SU-DHL-6 (cell line): ENCODE results near the gene NFATC1.

Experiments used
- H2AFZ ChIP-seq: fragments of 200-600 bp; sonication (generic); 2 replicates; pipeline ENCODE4 v1.6.1; 2014; ENCODE audit warnings: low read depth, mild to moderate bottlenecking, moderate library complexity, mixed read lengths, antibody characterized with exemption, low read length; ENCODE audit not compliant: severe bottlenecking
- H3F3A ChIP-seq: fragments of 200-600 bp; shearing (Covaris generic); 2 replicates; pipeline ENCODE4 v1.6.0; 2016; ENCODE audit warnings: antibody characterized with exemption, mild to moderate bottlenecking; ENCODE audit not compliant: insufficient read depth
- H3K27ac ChIP-seq: fragments of 200-600 bp; sonication (generic); 2 replicates; pipeline ENCODE4 v1.5.1; 2016; ENCODE audit warnings: low read depth, mild to moderate bottlenecking, low read length, moderate library complexity, mixed read lengths
- H3K27me3 ChIP-seq: fragments of 200-600 bp; sonication (generic), shearing (Covaris generic); 2 replicates; pipeline ENCODE4 v1.6.0; 2014; ENCODE audit warnings: mild to moderate bottlenecking, low read length
- H3K36me3 ChIP-seq: fragments of 200-600 bp; sonication (generic); 2 replicates; pipeline ENCODE4 v1.6.1; 2014; ENCODE audit warnings: mild to moderate bottlenecking, low read length, mixed read lengths
- H3K4me2 ChIP-seq: fragments of 300-600, 200-600 bp; shearing (Covaris generic), sonication (generic); 2 replicates; pipeline ENCODE4 v1.6.0; 2014; ENCODE audit warnings: low read length, low read depth, mild to moderate bottlenecking; ENCODE audit not compliant: poor library complexity, severe bottlenecking
- H3K4me3 ChIP-seq: fragments of 200-600 bp; sonication (generic); 2 replicates; pipeline ENCODE4 v1.5.1; 2014; ENCODE audit warnings: antibody characterized with exemption, low read length, mild to moderate bottlenecking, mixed read lengths; ENCODE audit not compliant: insufficient read depth, poor library complexity, severe bottlenecking
- H3K79me2 ChIP-seq: fragments of 200-600 bp; sonication (generic); 2 replicates; pipeline ENCODE4 v1.6.1; 2014; ENCODE audit warnings: mild to moderate bottlenecking, low read length, moderate library complexity; ENCODE audit not compliant: insufficient read depth
- H3K9ac ChIP-seq: fragments of 200-600 bp; sonication (generic); 2 replicates; pipeline ENCODE4 v1.7.0; 2014; ENCODE audit warnings: mild to moderate bottlenecking, low read length
- H3K9me2 ChIP-seq: fragments of 200-600 bp; sonication (generic); replicated peaks from 2 replicates; pipeline ENCODE4 v1.6.1; 2014; ENCODE audit warnings: low read length; ENCODE audit not compliant: insufficient read depth
- H3K9me3 ChIP-seq: fragments of 200-600 bp; sonication (generic); 2 replicates; pipeline ENCODE4 v1.6.1; 2014; ENCODE audit warnings: low read length, mixed read lengths; ENCODE audit not compliant: insufficient read depth
- H4K20me1 ChIP-seq: fragments of 200-600 bp; sonication (generic); 2 replicates; pipeline ENCODE4 v1.6.1; 2014; ENCODE audit warnings: low read depth, mild to moderate bottlenecking, antibody characterized with exemption, low read length, moderate library complexity, mixed read lengths
- CTCF ChIP-seq: fragments of 200-600 bp; sonication (generic); IDR thresholded peaks from one replicate; pipeline ENCODE4 v1.5.1; 2017; ENCODE audit warnings: antibody characterized with exemption, mild to moderate bottlenecking, low read length, moderate library complexity; ENCODE audit not compliant: insufficient read depth, poor library complexity, severe bottlenecking
- EZH2phosphoT487 ChIP-seq: fragments of 200-600 bp; sonication (generic), shearing (Covaris generic); conservative IDR thresholded peaks from 2 replicates; pipeline ENCODE4 v1.6.1; 2018; ENCODE audit warnings: mild to moderate bottlenecking, antibody characterized with exemption, low read length, moderate library complexity, mixed read lengths

NFATC1 gene

GRCh38 chr18:79571211-79572092 lies 175.7 kb downstream of the NFATC1 start:
- H3K4me2 ChIP-seq, result no peak overlapping the region
- no peak overlapping the region for H3K27ac ChIP-seq
- no peaks in the 10 kb centered on the region for H4K20me1 ChIP-seq
- no peak overlapping the region for H2AFZ ChIP-seq
- no peak overlapping the region for H3K4me3 ChIP-seq
- TF ChIP-seq CTCF, result no peak
- TF ChIP-seq EZH2phosphoT487, result no peak
- H3K27me3 ChIP-seq, result no peaks in the 10 kb centered on the region
- H3K9ac ChIP-seq, result no peak overlapping the region
- no peaks in the 10 kb centered on the region for H3K9me2 ChIP-seq
- H3K9me3 ChIP-seq, result peaks cover 19% of the 10 kb centered on the region
- no peaks in the 10 kb centered on the region for H3F3A ChIP-seq
- H3K79me2 ChIP-seq, result no peaks in the 10 kb centered on the region
- H3K36me3 ChIP-seq, result no peaks in the 10 kb centered on the region

- TF ChIP-seq CTCF (no peak), EZH2phosphoT487 (no peak)
- Histone ChIP-seq H3K27me3 (no peaks in the 10 kb centered on the region), H4K20me1 (no peaks in the 10 kb centered on the region), H3K27ac (no peak overlapping the region), H3K36me3 (no peaks in the 10 kb centered on the region), H3K4me2 (no peak overlapping the region), H3K9me3 (peaks cover 19% of the 10 kb centered on the region), H3K4me3 (no peak overlapping the region), H3K9me2 (no peaks in the 10 kb centered on the region), H2AFZ (no peak overlapping the region), H3F3A (no peaks in the 10 kb centered on the region), H3K79me2 (no peaks in the 10 kb centered on the region), H3K9ac (no peak overlapping the region)
Observed at GRCh38 chr18:79572093-79572780, 176.5 kb downstream of the NFATC1 start.

- TF ChIP-seq CTCF, result no peak
- TF ChIP-seq EZH2phosphoT487, result no peak
- H4K20me1 ChIP-seq, result no peaks in the 10 kb centered on the region
- no peak overlapping the region for H3K4me2 ChIP-seq
- H3K4me3 ChIP-seq, result no peak overlapping the region
- no peak overlapping the region for H3K27ac ChIP-seq
- H2AFZ ChIP-seq, result no peak overlapping the region
- no peaks in the 10 kb centered on the region for H3K79me2 ChIP-seq
- H3K36me3 ChIP-seq, result no peaks in the 10 kb centered on the region
- no peaks in the 10 kb centered on the region for H3K27me3 ChIP-seq
- no peaks in the 10 kb centered on the region for H3K9me2 ChIP-seq
- no peaks in the 10 kb centered on the region for H3F3A ChIP-seq
- H3K9ac ChIP-seq, result no peak overlapping the region
- peaks cover 19% of the 10 kb centered on the region for H3K9me3 ChIP-seq
Observed at GRCh38 chr18:79572848-79573451, 177.2 kb downstream of the NFATC1 start.
